Loucy (cell line): Measurements from ENCODE around the gene RPL7L1.
"Not testable (repeated sequence)": the region's sequence is repeated elsewhere in the genome, so short reads cannot be mapped to it uniquely, and the experiment has no call there.

Experiments used
- H2AFZ ChIP-seq: fragments of 200-600 bp; sonication (generic); 2 replicates; pipeline ENCODE4 v1.6.0; 2016; ENCODE audit warnings: antibody characterized with exemption, mild to moderate bottlenecking, low read length, moderate library complexity
- H3F3A ChIP-seq: fragments of 200-600 bp; 2 replicates; pipeline ENCODE4 v1.6.0; 2016; ENCODE audit warnings: antibody characterized with exemption, low read depth, mild to moderate bottlenecking
- H3K27me3 ChIP-seq: fragments of 200-600 bp; sonication (generic); 2 replicates; pipeline ENCODE4 v1.6.1; 2014; ENCODE audit warnings: low read length, mild to moderate bottlenecking; ENCODE audit not compliant: insufficient read depth, poor library complexity, severe bottlenecking
- H3K36me3 ChIP-seq: fragments of 200-600 bp; sonication (generic); 2 replicates; pipeline ENCODE4 v1.6.1; 2016; ENCODE audit warnings: low read length; ENCODE audit not compliant: insufficient read depth
- H3K4me1 ChIP-seq: fragments of 200-600 bp; sonication (generic); 2 replicates; pipeline ENCODE4 v1.5.1; 2014; ENCODE audit warnings: low read length, mild to moderate bottlenecking; ENCODE audit not compliant: insufficient read depth, poor library complexity, severe bottlenecking
- H3K4me2 ChIP-seq: fragments of 200-600 bp; sonication (generic); 2 replicates; pipeline ENCODE4 v1.6.0; 2014; ENCODE audit warnings: antibody characterized with exemption, low read length, low read depth, mild to moderate bottlenecking; ENCODE audit not compliant: poor library complexity, severe bottlenecking
- H3K4me3 ChIP-seq: fragments of 200-600 bp; sonication (generic); 2 replicates; pipeline ENCODE4 v1.5.1; 2014; ENCODE audit warnings: low read length, mild to moderate bottlenecking, mixed read lengths; ENCODE audit not compliant: poor library complexity, severe bottlenecking
- H3K79me2 ChIP-seq: fragments of 200-600 bp; sonication (generic); 2 replicates; pipeline ENCODE4 v1.6.1; 2014; ENCODE audit warnings: low read length; ENCODE audit not compliant: insufficient read depth
- H3K9ac ChIP-seq: fragments of 200-600 bp; sonication (generic); 2 replicates; pipeline ENCODE4 v1.6.0; 2014; ENCODE audit warnings: mild to moderate bottlenecking, low read depth, low read length, moderate library complexity; ENCODE audit not compliant: poor library complexity, severe bottlenecking
- H3K9me2 ChIP-seq: fragments of 200-600 bp; sonication (generic); replicated peaks from 2 replicates; pipeline ENCODE4 v1.6.1; 2016; ENCODE audit warnings: low read depth, low read length, mixed read lengths
- H3K9me3 ChIP-seq: fragments of 200-600 bp; sonication (generic); 2 replicates; pipeline ENCODE4 v1.6.1; 2014; ENCODE audit warnings: mild to moderate bottlenecking, antibody characterized with exemption, low read length, low read depth; ENCODE audit not compliant: insufficient read depth
- H4K20me1 ChIP-seq: fragments of 200-600 bp; sonication (generic); 2 replicates; pipeline ENCODE4 v1.6.0; 2014; ENCODE audit warnings: antibody characterized with exemption, low read length, mild to moderate bottlenecking; ENCODE audit not compliant: insufficient read depth, poor library complexity, severe bottlenecking
- EZH2phosphoT487 ChIP-seq: fragments of 200-600 bp; IDR thresholded peaks from 2 replicates; pipeline ENCODE4 v1.6.1; 2018; ENCODE audit warnings: antibody characterized with exemption, mild to moderate bottlenecking, moderate library complexity, borderline replicate concordance
- TF ChIP-seq, protein P1 (sequence below): fragments of 200-600 bp; sonication (generic); conservative IDR thresholded peaks from 2 replicates; pipeline ENCODE4 v1.5.1; 2014; ENCODE audit warnings: mild to moderate bottlenecking, antibody characterized with exemption, low read length

RPL7L1 gene

DNA sequence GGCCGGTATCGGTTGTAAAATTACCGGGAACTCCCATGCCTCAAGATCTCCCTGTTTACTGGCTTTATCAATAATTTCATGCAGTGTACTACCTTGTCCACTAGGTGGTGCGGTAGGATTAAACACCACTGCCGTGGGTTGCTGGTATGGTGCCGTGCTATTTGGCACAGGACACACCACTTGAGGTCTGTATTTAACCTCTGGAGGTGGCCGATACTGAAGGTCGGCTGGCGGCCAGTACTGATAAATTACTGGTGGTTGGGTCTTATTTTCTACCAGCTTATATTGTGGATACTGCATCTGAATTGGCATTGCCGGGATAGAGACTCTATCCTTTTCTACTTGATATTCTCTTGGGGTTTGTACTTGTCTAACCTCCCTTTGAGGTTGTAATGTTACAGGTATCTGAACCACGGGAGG is 22.1 kb downstream of the RPL7L1 start:
- Histone ChIP-seq H3K36me3 (no peaks in the 10 kb centered on the region), H3K4me3 (peak overlapping the region; percentile 50), H4K20me1 (no peaks in the 10 kb centered on the region), H3K4me1 (peaks cover 11% of the 10 kb centered on the region), H3K4me2 (peak overlapping the region; percentile 60), H3K27me3 (no peaks in the 10 kb centered on the region), H3K9ac (peak overlapping the region; percentile 42), H3K9me3 (no peaks in the 10 kb centered on the region), H3F3A (no peaks in the 10 kb centered on the region), H2AFZ (peak overlapping the region; percentile 76), H3K79me2 (no peaks in the 10 kb centered on the region), H3K9me2 (no peaks in the 10 kb centered on the region)
- no peak for TF ChIP-seq EZH2phosphoT487
- TF ChIP-seq, protein P1, sequence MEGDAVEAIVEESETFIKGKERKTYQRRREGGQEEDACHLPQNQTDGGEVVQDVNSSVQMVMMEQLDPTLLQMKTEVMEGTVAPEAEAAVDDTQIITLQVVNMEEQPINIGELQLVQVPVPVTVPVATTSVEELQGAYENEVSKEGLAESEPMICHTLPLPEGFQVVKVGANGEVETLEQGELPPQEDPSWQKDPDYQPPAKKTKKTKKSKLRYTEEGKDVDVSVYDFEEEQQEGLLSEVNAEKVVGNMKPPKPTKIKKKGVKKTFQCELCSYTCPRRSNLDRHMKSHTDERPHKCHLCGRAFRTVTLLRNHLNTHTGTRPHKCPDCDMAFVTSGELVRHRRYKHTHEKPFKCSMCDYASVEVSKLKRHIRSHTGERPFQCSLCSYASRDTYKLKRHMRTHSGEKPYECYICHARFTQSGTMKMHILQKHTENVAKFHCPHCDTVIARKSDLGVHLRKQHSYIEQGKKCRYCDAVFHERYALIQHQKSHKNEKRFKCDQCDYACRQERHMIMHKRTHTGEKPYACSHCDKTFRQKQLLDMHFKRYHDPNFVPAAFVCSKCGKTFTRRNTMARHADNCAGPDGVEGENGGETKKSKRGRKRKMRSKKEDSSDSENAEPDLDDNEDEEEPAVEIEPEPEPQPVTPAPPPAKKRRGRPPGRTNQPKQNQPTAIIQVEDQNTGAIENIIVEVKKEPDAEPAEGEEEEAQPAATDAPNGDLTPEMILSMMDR: peak; percentile 89

DNA sequence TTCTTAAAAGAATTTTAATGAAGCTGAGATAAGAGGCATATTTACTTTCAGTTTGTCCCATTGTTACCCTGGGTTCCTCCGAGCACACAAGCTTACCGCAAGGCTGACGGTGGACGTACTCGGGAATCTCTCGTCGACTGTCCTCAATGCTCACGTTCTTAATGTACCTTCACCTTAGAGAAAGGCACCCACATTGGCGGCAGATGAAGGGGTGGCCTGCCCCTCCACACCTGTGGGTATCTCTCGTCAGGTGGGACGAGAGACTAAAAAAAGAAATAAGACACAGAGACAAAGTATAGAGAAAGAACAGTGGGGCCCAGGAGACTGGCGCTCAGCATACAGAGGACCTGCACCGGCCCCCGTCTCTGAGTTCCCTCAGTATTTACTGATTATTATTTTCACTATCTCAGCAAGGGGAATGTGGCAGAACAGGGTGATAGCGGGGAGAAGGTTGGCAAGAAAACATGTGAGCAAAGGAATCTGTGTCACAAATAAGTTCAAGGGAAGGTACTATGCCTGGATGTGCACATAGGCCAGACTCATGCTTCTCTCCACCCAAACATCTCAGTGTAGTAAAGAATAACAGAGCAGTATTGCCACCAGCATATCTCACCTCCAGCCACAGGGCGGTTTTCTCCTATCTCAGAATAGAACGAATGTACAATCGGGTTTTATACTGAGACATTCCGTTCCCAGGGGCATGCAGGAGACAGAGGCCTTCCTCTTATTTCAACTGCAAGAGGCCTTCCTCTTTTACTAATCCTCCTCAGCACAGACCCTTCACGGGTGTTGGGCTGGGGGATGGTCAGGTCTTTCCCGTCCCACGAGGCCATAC is 23.2 kb downstream of the RPL7L1 start:
- H3K4me3 ChIP-seq, H3K27me3 ChIP-seq: not testable (repeated sequence)
- H3K4me2 ChIP-seq: peak overlapping the region; percentile 60

DNA sequence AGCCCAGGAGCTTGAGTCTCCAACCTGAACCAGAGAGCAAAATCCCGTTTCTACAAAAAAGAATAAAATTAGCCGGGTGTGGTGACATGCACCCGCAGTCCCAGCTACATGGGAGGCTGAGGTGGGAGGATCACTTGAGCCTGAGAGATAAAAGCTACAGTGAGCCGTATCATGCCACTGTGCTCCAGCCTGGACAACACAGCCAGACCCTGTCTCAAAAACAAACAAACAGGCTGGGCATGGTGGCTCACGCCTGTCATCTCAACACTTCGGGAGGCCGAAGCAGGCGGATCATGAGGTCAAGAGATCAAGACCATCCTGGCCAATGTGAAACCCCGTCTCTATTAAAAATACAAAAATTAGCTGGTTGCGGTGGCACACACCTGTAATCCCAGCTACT is 25.1 kb downstream of the RPL7L1 start:
- Histone ChIP-seq H3K9me3 (no peaks in the 10 kb centered on the region), H3K4me1 (peaks cover 8% of the 10 kb centered on the region), H3K27me3 (no peaks in the 10 kb centered on the region), H4K20me1 (no peaks in the 10 kb centered on the region), H3K4me2 (no peak overlapping the region), H3K4me3 (no peak overlapping the region), H3K9me2 (no peaks in the 10 kb centered on the region), H3K79me2 (no peaks in the 10 kb centered on the region), H3F3A (no peaks in the 10 kb centered on the region), H3K36me3 (no peaks in the 10 kb centered on the region), H3K9ac (no peak overlapping the region), H2AFZ (no peak overlapping the region)
- TF ChIP-seq EZH2phosphoT487: no peak
- TF ChIP-seq, protein P1: no peak

More for the DNA sequence above, 23.2 kb downstream of the RPL7L1 start:
- H3K9me2 ChIP-seq, H3K79me2 ChIP-seq, H4K20me1 ChIP-seq, H3K36me3 ChIP-seq, H3F3A ChIP-seq, H3K9me3 ChIP-seq, H3K9ac ChIP-seq: not testable (repeated sequence)
- Histone ChIP-seq H3K4me1 (peaks cover 11% of the 10 kb centered on the region), H2AFZ (peak overlapping the region; percentile 76; the same call in 1 of the 2 replicates)

DNA sequence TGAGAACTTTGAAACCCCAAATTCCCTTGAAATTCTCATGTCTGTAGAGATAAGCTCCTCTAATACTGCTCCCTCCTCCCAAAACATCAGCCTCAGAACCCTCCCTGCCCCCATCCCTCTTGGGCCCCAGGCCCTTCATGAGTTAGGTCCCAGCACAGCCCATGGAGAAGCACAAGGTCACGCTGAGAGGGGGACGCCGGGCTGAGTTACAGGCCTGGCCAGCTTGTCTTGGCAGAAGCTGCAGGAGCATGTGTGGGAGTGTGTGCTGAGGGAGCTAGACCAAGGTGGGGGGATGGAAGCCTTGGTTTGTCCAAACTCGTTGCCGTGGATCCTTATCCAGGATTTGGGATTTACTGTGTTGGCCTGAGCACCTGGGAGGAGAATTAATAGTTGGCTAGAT is 27.9 kb downstream of the RPL7L1 start:
- Histone ChIP-seq H3K27me3 (no peaks in the 10 kb centered on the region), H3K9me3 (no peaks in the 10 kb centered on the region), H3K36me3 (no peaks in the 10 kb centered on the region), H3K4me2 (no peak overlapping the region), H3K9me2 (no peaks in the 10 kb centered on the region), H3K79me2 (no peaks in the 10 kb centered on the region), H2AFZ (no peak overlapping the region), H3F3A (no peaks in the 10 kb centered on the region), H4K20me1 (no peaks in the 10 kb centered on the region), H3K9ac (no peak overlapping the region), H3K4me1 (peaks cover under 1% of the 10 kb centered on the region), H3K4me3 (no peak overlapping the region)
- TF ChIP-seq EZH2phosphoT487: no peak
- TF ChIP-seq, protein P1: no peak
